HG02852 (cell line): ENCODE measurements around the gene KIF4A.
A peak's percentile ranks its signal among the peaks of the same experiment; 100 is the strongest.
"Not testable (repeated sequence)": the region's sequence is repeated elsewhere in the genome, so short reads cannot be mapped to it uniquely, and the experiment has no call there.

Source experiments
- ATAC-seq: cut with Tn5 transposase; IDR thresholded peaks from one replicate; pipeline ENCODE4 v1.9.1; 2021; ENCODE audit warnings: mild to moderate bottlenecking, moderate library complexity; ENCODE audit not compliant: unreplicated experiment

KIF4A gene

GRCh38 chrX:70289168-70289792, 624 bp upstream of the KIF4A start:
- peak; percentile 18 for ATAC-seq

GRCh38 chrX:70292788-70293187, 2.9 kb downstream of the KIF4A start:
- no peak for ATAC-seq

- ATAC-seq = no peak
Observed at GRCh38 chrX:70293621-70294020, 3.7 kb downstream of the KIF4A start.

- ATAC-seq = no peak
Observed at GRCh38 chrX:70301716-70302115, 11.8 kb downstream of the KIF4A start.

- no peak for ATAC-seq
Observed at GRCh38 chrX:70313503-70313902, 23.6 kb downstream of the KIF4A start.

GRCh38 chrX:70322784-70323183, 32.9 kb downstream of the KIF4A start:
- ATAC-seq = no peak

GRCh38 chrX:70323628-70324027, 33.7 kb downstream of the KIF4A start:
- ATAC-seq = not testable (repeated sequence)

GRCh38 chrX:70324326-70324725, 34.4 kb downstream of the KIF4A start:
- ATAC-seq = no peak

- no peak for ATAC-seq
Observed at GRCh38 chrX:70331161-70331560, 41.3 kb downstream of the KIF4A start.

- no peak for ATAC-seq
Observed at GRCh38 chrX:70332600-70332999, 42.7 kb downstream of the KIF4A start.

GRCh38 chrX:70336767-70337166, 46.9 kb downstream of the KIF4A start:
- peak; percentile 100 for ATAC-seq

- ATAC-seq = no peak
Observed at GRCh38 chrX:70338290-70338689, 48.4 kb downstream of the KIF4A start.

GRCh38 chrX:70343435-70343834, 53.5 kb downstream of the KIF4A start:
- no peak for ATAC-seq

- no peak for ATAC-seq
Observed at GRCh38 chrX:70346418-70347070, 56.6 kb downstream of the KIF4A start.

GRCh38 chrX:70348825-70349224, 58.9 kb downstream of the KIF4A start:
- not testable (repeated sequence) for ATAC-seq

GRCh38 chrX:70349367-70350125, 59.6 kb downstream of the KIF4A start:
- not testable (repeated sequence) for ATAC-seq

- no peak for ATAC-seq
Observed at GRCh38 chrX:70352496-70352895, 62.6 kb downstream of the KIF4A start.

- no peak for ATAC-seq
Observed at GRCh38 chrX:70353514-70353913, 63.6 kb downstream of the KIF4A start.

GRCh38 chrX:70354716-70355115, 64.8 kb downstream of the KIF4A start:
- ATAC-seq = no peak

- ATAC-seq = no peak
Observed at GRCh38 chrX:70359458-70359857, 69.6 kb downstream of the KIF4A start.

- no peak for ATAC-seq
Observed at GRCh38 chrX:70360366-70360765, 70.5 kb downstream of the KIF4A start.

GRCh38 chrX:70368731-70369130, 78.8 kb downstream of the KIF4A start:
- ATAC-seq = not testable (repeated sequence)
